ENCODE data around the gene FGF19.

Gene FGF19

DNA sequence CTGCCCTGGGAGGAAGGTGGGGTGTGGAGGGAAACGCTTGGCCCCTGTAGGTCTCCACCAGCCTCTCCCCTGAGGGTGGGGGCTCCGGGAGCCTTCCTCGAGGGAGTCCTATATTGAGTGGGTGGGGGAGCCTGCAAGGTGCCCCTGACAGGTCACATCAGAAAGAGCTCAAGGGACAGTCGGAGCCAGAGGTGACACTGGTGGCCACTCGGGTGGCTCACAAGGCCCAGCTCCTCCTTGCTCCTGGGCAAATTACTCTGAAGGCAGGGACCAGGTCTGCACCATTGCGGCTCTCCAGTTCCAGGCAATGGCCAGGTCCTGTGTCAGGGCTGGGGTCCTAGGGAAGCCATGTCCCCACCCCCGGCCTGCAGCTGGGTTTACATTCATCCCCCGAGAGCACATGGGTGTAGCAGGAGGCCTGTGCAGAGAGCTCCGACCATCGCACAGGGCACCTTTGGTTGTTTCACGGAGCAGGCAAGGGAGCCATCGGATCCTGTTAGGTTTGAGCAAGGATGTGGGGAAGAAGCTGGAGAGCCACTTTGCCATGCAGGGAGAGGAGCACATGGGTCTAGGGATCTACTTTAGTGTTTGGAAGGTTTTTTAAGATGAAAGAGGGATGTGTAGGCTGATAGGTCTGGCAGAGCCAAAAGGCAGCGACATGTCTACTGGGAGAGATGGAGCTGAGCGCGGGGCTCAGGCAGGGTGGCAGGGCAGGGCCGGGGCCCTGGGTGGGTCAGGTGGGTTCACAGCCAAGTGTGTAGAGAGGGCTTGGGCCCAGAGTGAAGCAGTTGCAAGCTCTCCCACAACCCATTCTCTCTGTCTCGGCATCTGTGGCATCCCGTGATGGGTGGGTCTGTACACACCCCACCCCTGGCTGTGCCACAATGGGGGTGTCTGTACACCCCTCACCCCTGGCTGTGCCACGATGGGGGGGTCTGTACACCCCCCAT is 48.1 kb downstream of the FGF19 start:
- no peak overlapping the region for H3K27ac Mint-ChIP-seq
- no peak for DNase-seq
- peaks cover 6 to 30% of the 10 kb centered on the region in 2 donors for H3K36me3 Mint-ChIP-seq

DNA sequence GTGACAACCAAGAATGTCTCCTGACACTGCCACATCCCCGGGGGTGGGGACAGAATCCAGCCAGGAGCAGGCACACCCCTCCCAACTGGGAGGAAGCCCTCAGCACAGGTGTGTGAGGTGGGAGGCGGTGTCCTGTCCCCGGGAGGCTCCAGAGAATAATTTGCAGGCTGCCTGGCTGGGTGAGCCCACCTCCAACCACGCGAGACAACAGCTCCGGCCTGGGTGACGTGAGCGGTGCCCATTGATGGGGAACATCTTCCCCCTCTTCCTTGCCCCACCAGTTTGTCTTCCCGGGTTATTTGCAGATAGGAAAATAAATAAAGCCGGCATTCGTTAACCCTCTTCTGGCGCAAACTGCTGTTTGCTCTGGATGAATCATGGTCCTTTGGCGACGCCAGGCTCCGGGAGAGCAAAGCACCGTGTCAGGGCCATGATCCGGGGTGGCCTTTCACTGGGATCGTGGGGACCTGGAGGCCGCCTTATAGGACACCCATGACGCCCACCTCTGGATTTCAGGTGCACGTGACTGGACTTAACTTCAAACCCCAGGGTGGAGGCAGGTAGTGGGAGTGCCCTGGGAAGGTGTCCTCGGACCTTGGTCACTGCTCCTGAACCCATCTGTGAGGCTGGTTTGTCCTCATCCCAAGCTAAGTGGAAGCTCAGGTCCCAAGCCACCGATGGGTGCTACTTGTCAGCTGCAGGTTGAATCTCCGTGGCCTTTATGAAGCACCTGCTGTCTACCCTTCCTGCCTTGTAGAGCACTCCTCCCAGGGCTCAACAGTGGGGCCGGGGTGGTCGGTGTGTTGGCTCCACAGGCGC is 49.0 kb downstream of the FGF19 start:
- Mint-ChIP-seq H3K4me3 (no peak overlapping the region), H3K9me3 (no peaks in the 10 kb centered on the region), H3K27me3 (no peaks in the 10 kb centered on the region), H3K4me1 (peaks cover 0 to 8% of the 10 kb centered on the region in 2 donors), H3K36me3 (peaks cover 10 to 27% of the 10 kb centered on the region in 2 donors), H3K27ac (no peak overlapping the region)
- no peak for ATAC-seq (replicated peaks)
- no peak for DNase-seq

More for the DNA sequence above, 48.1 kb downstream of the FGF19 start:
- ATAC-seq (replicated peaks): no peak
- H3K27me3 Mint-ChIP-seq: no peaks in the 10 kb centered on the region
- H3K9me3 Mint-ChIP-seq: no peaks in the 10 kb centered on the region
- H3K4me3 Mint-ChIP-seq: no peak overlapping the region
- peaks cover 0 to 8% of the 10 kb centered on the region in 2 donors for H3K4me1 Mint-ChIP-seq

DNA sequence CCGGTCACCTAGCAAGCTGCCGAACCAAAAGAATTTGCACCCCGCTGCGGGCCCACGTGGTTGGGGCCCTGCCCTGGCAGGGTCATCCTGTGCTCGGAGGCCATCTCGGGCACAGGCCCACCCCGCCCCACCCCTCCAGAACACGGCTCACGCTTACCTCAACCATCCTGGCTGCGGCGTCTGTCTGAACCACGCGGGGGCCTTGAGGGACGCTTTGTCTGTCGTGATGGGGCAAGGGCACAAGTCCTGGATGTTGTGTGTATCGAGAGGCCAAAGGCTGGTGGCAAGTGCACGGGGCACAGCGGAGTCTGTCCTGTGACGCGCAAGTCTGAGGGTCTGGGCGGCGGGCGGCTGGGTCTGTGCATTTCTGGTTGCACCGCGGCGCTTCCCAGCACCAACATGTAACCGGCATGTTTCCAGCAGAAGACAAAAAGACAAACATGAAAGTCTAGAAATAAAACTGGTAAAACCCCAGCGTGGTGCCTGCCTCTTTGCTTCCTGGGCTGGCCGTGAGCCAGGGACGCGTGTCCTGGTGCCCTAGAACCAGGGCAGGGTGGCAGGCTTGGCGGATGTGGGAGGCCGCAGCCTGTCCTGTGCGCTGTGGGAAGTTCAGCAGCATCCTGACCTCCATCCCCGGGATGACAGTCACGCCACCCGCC is 49.7 kb downstream of the FGF19 start:
- Mint-ChIP-seq H3K4me3 (no peak overlapping the region), H3K36me3 (peaks cover 12 to 31% of the 10 kb centered on the region in 2 donors)
- ATAC-seq (replicated peaks): no peak

DNA sequence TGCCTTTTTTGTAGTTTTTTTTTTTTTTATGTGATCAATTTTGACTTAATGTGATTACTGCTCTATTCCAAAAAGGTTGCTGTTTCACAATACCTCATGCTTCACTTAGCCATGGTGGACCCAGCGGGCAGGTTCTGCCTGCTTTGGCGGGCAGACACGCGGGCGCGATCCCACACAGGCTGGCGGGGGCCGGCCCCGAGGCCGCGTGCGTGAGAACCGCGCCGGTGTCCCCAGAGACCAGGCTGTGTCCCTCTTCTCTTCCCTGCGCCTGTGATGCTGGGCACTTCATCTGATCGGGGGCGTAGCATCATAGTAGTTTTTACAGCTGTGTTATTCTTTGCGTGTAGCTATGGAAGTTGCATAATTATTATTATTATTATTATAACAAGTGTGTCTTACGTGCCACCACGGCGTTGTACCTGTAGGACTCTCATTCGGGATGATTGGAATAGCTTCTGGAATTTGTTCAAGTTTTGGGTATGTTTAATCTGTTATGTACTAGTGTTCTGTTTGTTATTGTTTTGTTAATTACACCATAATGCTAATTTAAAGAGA is 50.3 kb downstream of the FGF19 start:
- DNase-seq (no peak), ATAC-seq (replicated peaks) (no peak)
- Mint-ChIP-seq H3K36me3 (peaks cover 12 to 33% of the 10 kb centered on the region in 2 donors), H3K9me3 (no peaks in the 10 kb centered on the region), H3K4me3 (no peak overlapping the region), H3K27ac (no peak overlapping the region), H3K27me3 (no peaks in the 10 kb centered on the region), H3K4me1 (peaks cover 0 to 8% of the 10 kb centered on the region in 2 donors)

More for the DNA sequence above, 49.7 kb downstream of the FGF19 start:
- no peaks in the 10 kb centered on the region for H3K27me3 Mint-ChIP-seq
- H3K9me3 Mint-ChIP-seq: no peaks in the 10 kb centered on the region
- DNase-seq: no peak
- no peak overlapping the region for H3K27ac Mint-ChIP-seq
- peaks cover 0 to 8% of the 10 kb centered on the region in 2 donors for H3K4me1 Mint-ChIP-seq

DNA sequence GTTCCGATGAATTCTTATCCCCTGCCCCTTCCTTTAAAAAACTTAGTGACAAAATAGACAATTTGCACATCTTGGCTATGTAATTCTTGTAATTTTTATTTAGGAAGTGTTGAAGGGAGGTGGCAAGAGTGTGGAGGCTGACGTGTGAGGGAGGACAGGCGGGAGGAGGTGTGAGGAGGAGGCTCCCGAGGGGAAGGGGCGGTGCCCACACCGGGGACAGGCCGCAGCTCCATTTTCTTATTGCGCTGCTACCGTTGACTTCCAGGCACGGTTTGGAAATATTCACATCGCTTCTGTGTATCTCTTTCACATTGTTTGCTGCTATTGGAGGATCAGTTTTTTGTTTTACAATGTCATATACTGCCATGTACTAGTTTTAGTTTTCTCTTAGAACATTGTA is 50.8 kb downstream of the FGF19 start:
- Mint-ChIP-seq H3K4me1 (peaks cover under 1 to 11% of the 10 kb centered on the region in 2 donors), H3K36me3 (peaks cover 12 to 34% of the 10 kb centered on the region in 2 donors), H3K4me3 (no peak overlapping the region), H3K27ac (no peak overlapping the region), H3K27me3 (no peaks in the 10 kb centered on the region), H3K9me3 (no peaks in the 10 kb centered on the region)
- no peak for ATAC-seq (replicated peaks)
- DNase-seq: no peak

DNA sequence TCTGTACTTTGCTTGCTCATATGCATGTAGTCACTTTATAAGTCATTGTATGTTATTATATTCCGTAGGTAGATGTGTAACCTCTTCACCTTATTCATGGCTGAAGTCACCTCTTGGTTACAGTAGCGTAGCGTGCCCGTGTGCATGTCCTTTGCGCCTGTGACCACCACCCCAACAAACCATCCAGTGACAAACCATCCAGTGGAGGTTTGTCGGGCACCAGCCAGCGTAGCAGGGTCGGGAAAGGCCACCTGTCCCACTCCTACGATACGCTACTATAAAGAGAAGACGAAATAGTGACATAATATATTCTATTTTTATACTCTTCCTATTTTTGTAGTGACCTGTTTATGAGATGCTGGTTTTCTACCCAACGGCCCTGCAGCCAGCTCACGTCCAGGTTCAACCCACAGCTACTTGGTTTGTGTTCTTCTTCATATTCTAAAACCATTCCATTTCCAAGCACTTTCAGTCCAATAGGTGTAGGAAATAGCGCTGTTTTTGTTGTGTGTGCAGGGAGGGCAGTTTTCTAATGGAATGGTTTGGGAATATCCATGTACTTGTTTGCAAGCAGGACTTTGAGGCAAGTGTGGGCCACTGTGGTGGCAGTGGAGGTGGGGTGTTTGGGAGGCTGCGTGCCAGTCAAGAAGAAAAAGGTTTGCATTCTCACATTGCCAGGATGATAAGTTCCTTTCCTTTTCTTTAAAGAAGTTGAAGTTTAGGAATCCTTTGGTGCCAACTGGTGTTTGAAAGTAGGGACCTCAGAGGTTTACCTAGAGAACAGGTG is 51.8 kb downstream of the FGF19 start:
- no peak for ATAC-seq (replicated peaks)
- no peaks in the 10 kb centered on the region for H3K27me3 Mint-ChIP-seq
- H3K4me1 Mint-ChIP-seq: peaks cover 5 to 10% of the 10 kb centered on the region in 2 donors
- no peak for DNase-seq
- peaks cover 15 to 38% of the 10 kb centered on the region in 2 donors for H3K36me3 Mint-ChIP-seq
- no peak overlapping the region for H3K27ac Mint-ChIP-seq
- no peak overlapping the region for H3K4me3 Mint-ChIP-seq
- H3K9me3 Mint-ChIP-seq: no peaks in the 10 kb centered on the region

DNA sequence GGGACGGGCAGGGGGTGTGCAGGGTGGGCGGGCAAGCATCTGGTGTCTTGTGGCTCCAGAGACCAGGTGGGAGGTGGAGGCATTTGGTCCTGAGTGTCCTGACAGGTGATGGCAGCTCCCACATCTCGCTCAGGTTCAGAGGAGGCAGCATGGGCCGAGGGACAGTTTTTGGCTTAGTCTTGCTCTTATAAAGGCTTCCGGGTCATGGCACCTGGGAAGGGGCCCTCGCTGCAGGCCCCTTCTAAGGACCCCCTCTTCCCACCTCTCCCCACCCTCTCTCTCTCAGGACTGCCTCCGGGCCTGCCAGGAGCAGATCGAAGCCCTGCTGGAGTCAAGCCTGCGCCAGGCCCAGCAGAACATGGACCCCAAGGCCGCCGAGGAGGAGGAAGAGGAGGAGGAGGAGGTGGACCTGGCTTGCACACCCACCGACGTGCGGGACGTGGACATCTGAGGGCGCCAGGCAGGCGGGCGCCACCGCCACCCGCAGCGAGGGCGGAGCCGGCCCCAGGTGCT is 52.9 kb downstream of the FGF19 start:
- Mint-ChIP-seq H3K27ac (no peak overlapping the region), H3K9me3 (no peaks in the 10 kb centered on the region), H3K4me1 (peaks cover 5 to 7% of the 10 kb centered on the region in 2 donors), H3K36me3 (peaks cover 13 to 38% of the 10 kb centered on the region in 2 donors), H3K27me3 (no peaks in the 10 kb centered on the region), H3K4me3 (no peak overlapping the region)
- ATAC-seq (replicated peaks) (no peak), DNase-seq (no peak)

DNA sequence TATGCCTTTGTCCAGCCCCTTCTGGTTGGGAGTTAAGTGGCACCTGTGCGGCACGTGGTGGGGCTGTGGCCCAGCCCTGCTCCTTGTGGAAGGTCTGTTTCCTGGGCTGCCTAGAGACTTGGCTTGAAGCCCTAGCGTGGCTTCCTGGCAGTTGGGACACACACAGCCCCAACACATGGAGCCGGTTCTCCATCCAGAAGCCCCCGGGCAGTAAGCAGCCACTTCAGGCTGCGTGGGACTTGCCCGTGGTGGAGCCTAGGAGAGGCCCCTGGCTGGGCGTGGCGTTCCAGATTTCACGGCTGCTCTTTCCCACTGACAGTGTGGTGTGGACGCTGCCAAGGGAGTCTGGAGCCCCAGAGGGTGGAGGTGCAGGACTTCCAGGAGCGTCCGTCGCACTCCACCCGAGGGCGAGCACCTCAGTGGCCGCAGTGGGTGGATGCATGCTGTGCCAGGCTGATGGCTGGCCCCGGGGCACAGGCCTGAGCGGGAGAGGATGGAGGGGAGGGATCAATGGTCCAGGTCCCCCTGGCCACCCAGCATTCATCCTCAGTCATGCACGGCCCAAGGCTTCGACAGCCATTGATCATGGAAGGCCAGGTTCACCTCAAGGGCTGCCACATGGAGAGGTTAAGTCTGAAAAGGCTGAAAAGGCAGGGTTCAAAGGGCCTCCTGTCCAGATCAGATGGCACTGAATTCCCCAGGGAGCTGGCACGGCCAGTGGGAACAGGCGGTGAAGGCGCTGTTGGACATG is 53.6 kb downstream of the FGF19 start:
- no peak for ATAC-seq (replicated peaks)
- Mint-ChIP-seq H3K9me3 (no peaks in the 10 kb centered on the region), H3K4me3 (no peak overlapping the region)

DNA sequence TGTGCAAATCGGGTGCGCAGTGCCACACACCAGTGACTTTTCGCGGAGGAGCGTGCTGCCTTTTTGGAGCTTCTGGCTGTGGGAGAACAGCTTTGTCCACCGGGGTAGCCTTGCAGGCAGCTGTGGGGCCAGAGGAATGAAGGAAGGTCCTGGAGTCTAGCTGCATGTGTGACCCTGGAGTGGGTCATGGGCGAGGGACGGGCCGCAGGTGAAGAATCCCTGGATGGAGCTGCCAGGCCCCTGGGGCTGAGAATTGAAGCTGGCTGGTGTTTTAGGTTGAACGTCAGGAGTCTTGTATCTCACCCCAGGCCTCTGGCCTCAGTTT is 54.3 kb downstream of the FGF19 start:
- Mint-ChIP-seq H3K9me3 (no peaks in the 10 kb centered on the region), H3K4me3 (no peak overlapping the region), H3K4me1 (peaks cover 5 to 7% of the 10 kb centered on the region in 2 donors), H3K27ac (no peak overlapping the region), H3K27me3 (no peaks in the 10 kb centered on the region), H3K36me3 (peaks cover 15 to 37% of the 10 kb centered on the region in 2 donors)
- DNase-seq (no peak), ATAC-seq (replicated peaks) (no peak)

More for the DNA sequence above, 53.6 kb downstream of the FGF19 start:
- no peaks in the 10 kb centered on the region for H3K27me3 Mint-ChIP-seq
- DNase-seq: no peak
- H3K36me3 Mint-ChIP-seq: peaks cover 15 to 42% of the 10 kb centered on the region in 2 donors
- H3K4me1 Mint-ChIP-seq: peaks cover 5 to 7% of the 10 kb centered on the region in 2 donors
- H3K27ac Mint-ChIP-seq: no peak overlapping the region

DNA sequence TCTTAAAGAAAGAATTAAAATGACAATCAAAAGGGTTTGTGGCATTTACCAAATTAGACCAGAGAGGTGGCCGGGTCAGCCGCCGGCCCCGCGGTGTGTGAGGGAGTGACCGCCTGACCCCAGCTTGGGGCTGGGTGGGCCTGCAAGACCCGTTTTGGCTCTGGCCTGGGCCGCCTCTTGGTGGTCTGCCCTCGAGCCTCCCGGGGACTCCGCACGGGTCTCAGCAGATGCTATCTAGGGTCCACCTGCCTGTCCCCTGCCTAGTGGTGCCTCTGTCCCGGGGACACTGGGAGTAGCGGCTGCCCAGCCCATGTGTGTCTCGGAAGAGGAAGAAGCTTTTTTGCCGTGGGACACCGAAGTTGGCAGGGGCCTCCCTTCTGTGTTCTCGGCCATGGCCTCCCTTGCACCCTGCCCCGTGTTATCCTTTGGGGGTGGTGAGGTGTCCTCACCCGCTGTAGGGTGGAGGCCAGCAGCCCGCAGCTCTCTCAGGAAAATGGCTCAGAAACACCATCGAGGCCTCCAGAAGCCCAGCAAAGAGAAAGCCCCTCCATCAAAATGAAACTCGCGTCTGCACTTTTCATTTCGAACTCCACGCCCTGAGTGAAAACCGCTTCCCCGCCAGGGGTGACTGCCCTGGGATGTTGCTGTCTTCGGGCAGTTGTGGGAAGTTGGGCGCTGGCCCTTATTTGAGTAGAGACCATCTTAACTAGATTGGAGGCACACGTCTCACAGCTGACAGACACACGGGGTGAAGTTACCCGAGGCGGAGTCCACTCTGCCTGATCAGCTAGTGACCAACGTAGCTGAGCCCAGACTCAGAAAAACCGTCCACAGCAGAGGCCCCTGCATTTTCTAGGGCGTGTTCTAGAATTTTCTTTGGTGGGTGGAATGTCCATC is 54.9 kb downstream of the FGF19 start:
- no peaks in the 10 kb centered on the region for H3K27me3 Mint-ChIP-seq
- no peak for ATAC-seq (replicated peaks)
- DNase-seq: no peak
- no peaks in the 10 kb centered on the region for H3K9me3 Mint-ChIP-seq
- H3K36me3 Mint-ChIP-seq: peaks cover 15 to 36% of the 10 kb centered on the region in 2 donors
- peaks cover 5 to 7% of the 10 kb centered on the region in 2 donors for H3K4me1 Mint-ChIP-seq
- no peak overlapping the region for H3K27ac Mint-ChIP-seq
- H3K4me3 Mint-ChIP-seq: no peak overlapping the region
